RCC 7860 (cell line): ENCODE results near the gene TRIM67.
A peak's percentile ranks its signal among the peaks of the same experiment; 100 is the strongest.
"Not testable (repeated sequence)": the region's sequence is repeated elsewhere in the genome, so short reads cannot be mapped to it uniquely, and the experiment has no call there.

Source experiments
- DNase-seq: peaks from one replicate; pipeline ENCODE4 v3.0.0-alpha.2; 2015; ENCODE audit warnings: low spot score
- FAIRE-seq: peaks from 2 replicates; lab custom pipeline; 2012; peaks lifted over from hg19 to GRCh38; lab: Jason Lieb, UNC

TRIM67 gene

DNA sequence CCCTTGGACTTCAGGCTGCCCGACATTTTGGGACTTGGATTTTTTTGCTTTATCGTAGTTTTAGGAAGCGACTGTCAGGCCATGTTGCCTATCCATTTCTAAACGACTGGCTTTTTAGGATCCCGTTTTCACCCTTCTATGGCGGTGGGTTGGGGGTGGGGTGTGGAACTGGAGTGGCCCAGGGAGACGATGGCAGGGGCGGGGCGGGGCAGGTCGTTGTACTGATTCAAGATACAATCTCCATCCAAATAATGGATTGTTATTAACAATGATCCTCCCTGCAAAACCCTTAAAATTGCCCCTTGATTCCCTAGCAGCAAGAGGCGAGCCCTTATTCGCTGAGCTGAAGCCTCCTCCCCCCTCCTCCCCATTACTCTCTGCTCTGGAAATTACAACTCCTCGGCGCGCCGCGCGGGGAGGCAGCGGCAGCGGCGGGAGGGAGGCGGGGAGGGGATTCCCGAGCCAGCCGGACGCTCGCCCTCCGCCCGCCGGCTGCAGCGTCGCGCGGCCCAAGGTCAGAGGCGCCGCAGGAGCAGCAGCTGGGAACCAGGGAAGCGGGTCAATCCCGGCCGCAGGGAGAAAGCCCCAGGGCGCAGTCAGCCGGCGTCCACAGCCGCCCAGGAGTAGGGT, at the start of gene TRIM67:
Gene TRIM67 (plus strand): TSS at position 392 of the 630 bp plus-strand sequence. CDS start 912 bp downstream, outside the sequence.
- DNase-seq (no peak), FAIRE-seq (no peak)

DNA sequence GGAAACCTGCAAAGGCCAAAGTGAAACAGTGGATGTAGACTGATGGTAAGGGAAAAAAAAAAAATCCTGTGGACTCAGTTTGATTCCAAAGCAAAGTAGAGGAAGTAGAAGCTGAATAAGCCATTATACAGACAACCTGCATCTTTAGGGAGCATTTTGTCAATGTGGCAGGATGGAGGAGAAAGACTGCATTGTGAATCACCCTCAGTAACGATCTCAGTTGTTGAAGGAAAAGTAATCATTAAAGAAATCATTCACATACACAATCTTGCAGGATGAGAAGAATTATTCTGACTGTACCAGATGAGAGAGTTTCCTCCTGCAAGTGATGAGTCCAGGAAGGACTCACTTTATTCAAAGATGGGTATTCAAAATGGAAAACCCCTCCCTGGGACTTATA, 45.1 kb upstream of the TRIM67 start:
- FAIRE-seq (no peak), DNase-seq (no peak)

DNA sequence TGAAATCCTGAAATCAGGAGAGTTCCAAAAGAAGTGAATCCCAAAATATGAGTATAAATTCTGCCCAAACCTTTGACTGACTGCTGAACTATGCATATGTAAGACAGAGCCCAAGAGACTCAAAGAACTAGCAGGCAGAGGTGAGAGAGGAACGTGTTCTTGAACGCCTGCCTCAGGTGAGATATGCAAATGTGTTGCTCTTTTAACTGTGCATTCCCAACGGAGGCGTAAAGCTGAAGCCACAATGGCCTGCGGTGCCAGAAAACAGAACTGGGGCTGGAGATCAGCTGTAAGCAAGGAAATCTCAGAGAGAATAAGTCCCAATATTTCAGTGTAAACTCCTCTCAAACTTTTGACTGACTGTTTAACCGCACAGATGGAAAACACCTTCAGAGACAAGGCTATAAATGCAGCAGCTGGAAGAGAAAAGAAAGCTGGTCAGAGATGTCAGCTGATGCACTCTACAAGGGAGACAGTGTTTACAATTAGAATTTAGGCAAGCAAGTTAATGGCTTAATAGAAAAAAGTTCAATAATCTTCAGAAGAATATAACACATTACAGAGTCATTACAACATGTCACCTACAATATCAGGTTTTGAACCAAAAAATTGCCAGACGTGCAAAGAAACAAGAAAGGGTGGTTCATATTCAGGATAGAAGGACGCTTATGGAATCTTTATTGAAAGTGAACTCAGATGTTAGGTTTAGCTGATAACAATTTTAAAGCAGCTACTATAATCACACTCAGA, 43.0 kb upstream of the TRIM67 start:
- DNase-seq = no peak
- no peak for FAIRE-seq

GRCh38 chr1:231121533-231121932, 40.3 kb upstream of the TRIM67 start:
- DNase-seq = no peak
- FAIRE-seq = peak; percentile 100

DNA sequence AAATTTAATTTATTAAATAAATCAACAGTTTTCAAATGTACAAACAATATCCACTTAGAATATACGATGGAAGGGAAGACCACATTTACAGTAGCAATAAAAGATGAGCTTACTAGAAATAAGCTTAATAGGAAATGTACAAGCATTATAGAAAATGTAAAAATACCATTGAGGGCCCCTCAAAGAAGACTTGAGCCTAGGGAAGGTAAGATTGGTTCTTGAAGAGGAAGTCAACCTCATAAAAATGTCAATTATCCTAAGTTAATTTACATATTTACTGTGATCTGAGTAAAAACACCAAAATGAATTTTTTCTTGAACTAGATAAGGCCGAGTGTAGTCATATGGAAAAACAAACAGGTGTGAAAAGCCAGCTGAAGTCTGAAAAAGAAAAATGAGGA, 39.7 kb upstream of the TRIM67 start:
- FAIRE-seq = no peak
- DNase-seq = no peak

DNA sequence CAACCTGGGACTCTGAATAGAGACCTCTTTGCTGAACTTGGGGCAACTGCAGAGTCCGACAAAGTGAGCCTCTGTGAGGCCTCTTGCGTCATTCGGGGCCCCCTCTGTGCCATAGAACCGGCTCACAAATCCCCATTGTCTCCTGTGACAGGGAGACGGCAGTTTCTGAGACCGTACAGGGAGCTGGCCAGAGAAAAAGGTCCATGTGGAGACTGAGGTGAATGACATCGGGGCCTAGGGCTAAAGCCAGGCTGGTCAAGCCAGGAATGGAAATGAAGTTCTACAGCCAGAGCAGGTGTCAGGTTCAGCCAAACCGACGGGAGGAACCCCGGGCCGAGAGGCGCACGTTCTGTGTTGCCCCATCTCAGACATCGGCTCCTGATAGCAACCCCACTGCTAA, 37.1 kb upstream of the TRIM67 start:
- DNase-seq (no peak), FAIRE-seq (no peak)

- DNase-seq (no peak), FAIRE-seq (no peak)
These were observed 35.8 kb upstream of the TRIM67 start for GRCh38 chr1:231125972-231126580.

DNA sequence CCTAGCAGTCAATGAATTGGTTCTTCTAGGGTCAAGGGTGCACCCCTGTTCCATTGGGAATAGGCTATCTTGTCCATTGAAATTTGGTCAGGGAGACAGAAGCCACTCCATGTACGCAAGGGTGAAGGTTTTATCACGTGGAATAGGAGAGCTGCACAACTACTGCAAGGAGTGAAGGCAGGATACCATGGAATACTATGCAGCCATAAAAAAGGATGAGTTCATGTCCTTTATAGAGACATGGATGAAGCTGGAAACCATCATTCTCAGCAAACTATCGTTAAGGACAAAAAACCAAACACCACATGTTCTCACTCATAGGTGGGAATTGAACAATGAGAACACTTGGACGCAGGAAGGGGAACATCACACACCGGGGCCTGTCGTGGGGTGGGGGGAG, 34.8 kb upstream of the TRIM67 start:
- FAIRE-seq, DNase-seq: not testable (repeated sequence)

DNA sequence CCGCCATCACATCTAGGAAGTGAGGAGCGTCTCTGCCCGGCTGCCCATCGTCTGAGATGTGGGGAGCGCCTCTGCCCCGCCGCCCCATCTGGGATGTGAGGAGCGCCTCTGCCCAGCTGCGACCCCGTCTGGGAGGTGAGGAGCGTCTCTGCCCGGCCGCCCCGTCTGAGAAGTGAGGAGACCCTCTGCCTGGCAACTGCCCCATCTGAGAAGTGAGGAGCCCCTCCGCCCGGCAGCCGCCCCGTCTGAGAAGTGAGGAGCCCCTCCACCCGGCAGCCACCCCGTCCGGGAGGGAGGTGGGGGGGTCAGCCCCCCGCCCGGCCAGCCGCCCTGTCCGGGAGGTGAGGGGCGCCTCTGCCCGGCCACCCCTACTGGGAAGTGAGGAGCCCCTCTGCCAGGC, 33.4 kb upstream of the TRIM67 start:
- DNase-seq, FAIRE-seq: not testable (repeated sequence)

GRCh38 chr1:231130544-231130943, 31.3 kb upstream of the TRIM67 start:
- DNase-seq = no peak
- FAIRE-seq = no peak

DNA sequence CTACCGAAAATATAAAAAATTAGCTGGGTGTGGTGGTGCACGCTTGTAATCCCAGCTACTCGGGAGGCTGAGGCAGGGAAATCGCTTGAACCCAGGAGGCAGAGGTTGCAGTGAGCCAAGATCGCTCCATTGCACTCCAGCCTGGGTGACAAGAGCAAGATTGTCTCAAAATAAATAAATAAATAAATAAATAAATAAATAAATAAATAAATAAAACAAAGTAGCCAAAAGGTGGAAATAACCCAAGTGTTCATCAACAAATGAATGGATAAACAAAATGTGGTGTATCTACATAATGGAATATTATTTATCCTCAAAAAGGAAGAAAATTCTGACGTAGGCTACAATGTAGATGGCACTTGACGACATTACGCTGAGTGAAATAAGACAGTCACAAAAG, 29.3 kb upstream of the TRIM67 start:
- not testable (repeated sequence) for FAIRE-seq, DNase-seq

DNA sequence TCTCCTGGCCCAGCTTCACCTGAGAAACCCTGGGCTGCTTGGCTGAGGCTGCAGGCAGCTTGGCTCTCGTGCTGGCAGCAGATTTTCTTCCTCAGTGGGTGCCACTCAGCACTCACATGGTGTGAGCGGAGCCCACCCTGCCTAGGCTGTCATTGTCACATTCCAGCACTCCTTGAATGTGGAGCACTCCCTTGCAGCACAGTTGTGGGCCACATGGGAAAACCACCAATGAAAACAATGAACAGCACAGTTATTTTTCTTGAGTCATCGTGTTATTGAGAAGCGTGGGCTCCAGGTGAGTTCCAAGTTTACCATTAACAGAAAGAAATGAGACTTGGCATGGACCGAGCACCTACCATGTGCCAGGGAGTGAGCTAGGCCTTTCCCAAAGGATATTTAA, 27.2 kb upstream of the TRIM67 start:
- FAIRE-seq (no peak), DNase-seq (peak; percentile 18)

DNA sequence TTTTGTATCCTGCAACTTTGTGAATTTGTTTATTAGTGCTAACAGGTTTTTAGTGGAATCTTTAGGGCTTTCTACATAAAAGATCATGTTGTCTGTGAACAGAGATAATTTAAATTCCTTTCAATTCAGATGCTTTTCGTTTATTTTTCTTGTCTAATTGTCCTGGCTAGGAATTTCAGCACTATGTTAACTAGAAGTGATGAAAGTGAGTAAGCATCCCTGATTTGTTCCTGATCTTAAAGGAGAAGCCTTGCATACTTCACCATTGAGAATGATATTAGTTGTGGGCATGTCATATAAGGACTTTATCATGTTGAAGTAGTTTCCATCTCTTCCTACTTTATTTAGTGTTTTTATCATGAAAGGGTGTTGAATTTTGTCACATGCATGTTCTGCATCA, 23.6 kb upstream of the TRIM67 start:
- no peak for FAIRE-seq
- no peak for DNase-seq

GRCh38 chr1:231139125-231139649, 22.7 kb upstream of the TRIM67 start:
- no peak for FAIRE-seq
- peak; percentile 19 for DNase-seq

- peak; percentile 46 for DNase-seq
- no peak for FAIRE-seq
These were observed 21.9 kb upstream of the TRIM67 start for GRCh38 chr1:231139659-231140654.

- DNase-seq (no peak), FAIRE-seq (no peak)
These were observed 17.3 kb upstream of the TRIM67 start for GRCh38 chr1:231144416-231145193.

DNA sequence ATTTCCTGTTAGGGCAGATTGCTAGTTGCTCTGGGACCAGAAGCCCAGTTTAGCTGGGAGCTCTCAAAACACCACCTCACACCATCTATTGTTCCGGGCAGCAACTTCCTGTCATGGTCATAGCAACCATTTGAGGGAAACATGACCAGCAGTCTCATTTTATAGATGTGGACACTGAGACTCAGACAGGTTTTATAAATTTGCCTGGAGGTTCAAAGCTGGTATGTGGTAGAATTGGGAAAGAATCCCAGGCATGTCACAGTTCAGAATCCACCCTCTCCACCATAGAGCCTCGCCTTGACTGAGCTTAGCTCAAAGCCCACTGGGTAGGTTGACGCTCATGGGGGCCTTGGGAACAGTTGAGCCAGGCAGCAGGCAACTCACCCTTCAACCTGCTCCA, 14.0 kb upstream of the TRIM67 start:
- FAIRE-seq (no peak), DNase-seq (no peak)

DNA sequence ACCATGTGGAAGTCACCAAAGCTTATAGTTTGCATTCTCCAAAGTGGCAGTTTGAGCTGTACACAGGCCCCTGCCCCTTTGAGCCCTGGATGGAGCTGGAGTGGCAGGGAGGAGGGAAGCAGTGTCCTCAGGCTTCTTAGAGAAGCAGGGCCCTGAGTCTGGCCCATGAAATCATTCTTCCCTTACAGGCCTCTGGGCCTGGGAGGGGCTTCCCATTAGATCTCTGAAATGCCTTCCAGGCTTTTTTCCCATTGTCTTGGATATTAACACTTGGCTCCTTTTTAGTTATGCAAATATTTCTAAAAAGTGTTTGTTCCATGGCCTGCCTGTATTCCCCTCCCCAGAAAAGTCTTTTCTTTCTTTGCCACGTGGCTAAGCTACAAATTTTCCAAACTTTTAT, 10.0 kb upstream of the TRIM67 start:
- FAIRE-seq (no peak), DNase-seq (no peak)

- FAIRE-seq (no peak), DNase-seq (no peak)
These were observed 8.1 kb upstream of the TRIM67 start for GRCh38 chr1:231153726-231154125.

GRCh38 chr1:231155808-231156207, 6.0 kb upstream of the TRIM67 start:
- FAIRE-seq (no peak), DNase-seq (no peak)
